T47D (cell line): ENCODE data around the gene IL17RA.
"Not testable (repeated sequence)": the region's sequence is repeated elsewhere in the genome, so short reads cannot be mapped to it uniquely, and the experiment has no call there.

Source experiments
- DNase-seq, 2 experiments: peaks; one replicate each; pipeline versions ENCODE4 v3.0.0 to v3.0.0-alpha.2; 2011 to 2012; ENCODE audit warnings: low read depth in 1 of 2, low spot score in 1 of 2
- JUND ChIP-seq: IDR thresholded peaks from 2 replicates; pipeline ENCODE4 v1.6.1; 2012; ENCODE audit warnings: low read depth
- in situ Hi-C: cut with HindIII; loops from 2 replicates; pipeline ENCODE4 v1.10.0; 2016; ENCODE audit warnings: low sequenced_read_pairs, low pct_unique_long_range_greater_than_20kb

IL17RA gene

DNA sequence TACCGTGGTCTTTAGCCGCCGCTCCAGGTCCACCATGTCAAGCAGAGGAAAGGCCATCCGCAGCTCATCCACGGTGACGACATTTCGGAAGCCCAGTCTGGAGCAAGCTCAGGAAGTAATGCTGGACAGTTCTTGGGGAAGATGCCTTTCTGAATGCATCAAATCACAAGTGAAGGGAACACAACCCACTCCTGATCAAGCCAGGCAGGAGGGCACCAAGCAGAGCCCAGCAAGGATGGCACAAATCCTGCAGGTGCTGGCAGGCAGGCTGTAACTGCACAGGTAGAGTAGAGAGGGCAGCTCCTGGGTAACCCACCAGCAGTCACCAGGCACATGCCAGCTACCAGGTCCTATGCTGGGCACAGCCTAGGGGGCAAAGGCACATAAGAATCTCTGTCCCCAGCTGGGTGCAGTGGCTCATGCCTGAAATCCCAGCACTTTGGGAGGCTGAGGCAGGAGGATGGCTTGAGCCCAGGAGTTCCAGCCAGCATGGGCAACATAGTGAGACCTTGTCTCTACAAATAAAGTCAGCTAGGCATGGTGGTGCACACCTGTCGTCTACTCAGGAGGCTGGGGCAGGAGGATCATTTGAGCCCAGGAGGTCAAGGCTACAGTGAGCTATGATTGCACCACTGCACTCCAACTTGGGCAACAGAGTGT, 60.4 kb downstream of the IL17RA start:
- in situ Hi-C loops: no loop called here
- DNase-seq: no peak
- no peak for TF ChIP-seq JUND

DNA sequence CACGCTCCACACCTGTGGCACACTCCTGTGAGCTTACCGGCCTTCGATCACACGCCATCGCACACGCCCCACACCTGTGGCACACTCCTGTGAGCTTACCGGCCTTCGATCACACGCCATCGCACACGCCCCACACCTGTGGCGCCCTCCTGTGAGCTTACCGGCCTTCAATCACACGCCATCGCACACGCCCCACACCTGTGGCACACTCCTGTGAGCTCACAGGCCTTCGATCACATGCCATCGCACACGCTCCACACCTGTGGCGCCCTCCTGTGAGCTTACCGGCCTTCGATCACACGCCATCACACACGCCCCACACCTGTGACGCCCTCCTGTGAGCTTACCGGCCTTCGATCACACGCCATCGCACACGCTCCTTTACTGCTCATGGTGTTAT, 62.7 kb downstream of the IL17RA start:
- in situ Hi-C loops, DNase-seq: not testable (repeated sequence)

DNA sequence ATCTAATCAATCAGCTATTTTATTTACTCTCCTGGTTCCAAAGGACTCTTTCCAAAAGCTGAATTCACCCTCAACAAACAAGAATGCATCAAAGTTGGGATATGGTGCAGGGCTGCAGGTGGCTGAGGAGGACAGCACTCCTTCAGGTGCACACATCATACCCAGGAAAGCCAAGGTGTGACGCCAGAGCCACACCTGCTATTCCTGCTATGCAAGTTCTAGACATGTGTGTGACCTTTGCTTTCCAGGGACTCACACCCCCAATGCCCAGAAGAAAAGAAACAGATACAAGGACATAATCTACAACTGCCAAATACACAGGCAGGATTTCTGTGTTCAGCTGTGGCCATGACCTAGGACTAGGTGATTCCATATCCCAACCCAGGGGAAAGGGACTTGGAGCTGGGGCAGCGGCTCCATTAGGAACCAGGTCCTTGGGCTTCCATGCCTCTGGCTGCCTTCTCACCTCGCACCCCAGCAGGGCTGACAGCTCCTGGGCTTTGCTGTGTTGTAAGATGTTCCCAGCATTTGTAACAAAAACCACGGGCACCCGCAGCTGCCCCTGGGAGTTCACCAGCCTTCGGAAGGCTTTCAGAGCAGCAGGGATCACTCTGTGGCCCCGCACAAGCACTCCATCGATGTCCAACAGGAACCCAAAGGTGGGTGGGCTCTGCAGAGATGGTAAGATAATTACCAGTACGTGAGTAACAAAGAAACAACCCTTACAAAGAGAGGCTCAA, 64.4 kb downstream of the IL17RA start:
- DNase-seq: peak in 1 of 2 experiments; percentile 66
- no peak for TF ChIP-seq JUND
- in situ Hi-C loops: no loop called here

DNA sequence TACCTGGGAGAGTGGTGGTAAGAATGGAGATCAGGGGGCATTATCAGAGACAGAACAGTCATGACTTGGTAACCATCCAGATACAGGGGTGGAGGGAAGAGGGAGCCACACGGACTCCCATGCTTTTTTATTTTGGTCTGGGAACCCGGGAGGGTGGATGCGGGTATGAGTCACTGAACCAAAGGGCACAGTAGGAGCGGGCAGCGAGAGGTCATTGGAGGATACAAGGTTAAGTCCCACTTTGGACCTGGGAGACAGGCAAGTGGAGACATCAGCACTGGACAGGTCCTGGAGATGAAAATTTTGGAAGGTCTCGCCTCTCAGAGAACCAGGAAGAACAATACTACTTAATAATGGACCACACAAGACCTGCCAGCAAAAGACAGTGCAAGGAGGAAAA, 67.5 kb downstream of the IL17RA start:
- in situ Hi-C loops: no loop called here
- TF ChIP-seq JUND: no peak

DNA sequence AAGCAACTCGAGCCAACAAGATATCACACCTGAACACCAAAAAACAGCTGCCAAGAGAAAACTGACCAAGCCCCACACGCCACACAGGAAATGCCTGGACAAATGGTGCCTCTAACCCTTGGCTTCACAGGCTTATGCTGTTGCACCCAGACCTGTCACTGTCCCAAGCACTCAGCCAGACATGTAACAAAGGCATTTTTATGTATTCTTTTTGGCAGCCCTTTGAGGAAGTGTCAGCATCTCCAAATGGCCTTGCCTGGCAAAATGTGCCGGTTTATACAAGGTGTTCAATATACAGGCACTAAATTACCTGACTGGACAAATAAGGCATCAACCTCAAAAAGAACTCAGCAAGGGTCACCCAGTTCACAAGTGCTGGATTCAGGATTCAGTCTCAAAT, 68.2 kb downstream of the IL17RA start:
- DNase-seq: peak in 1 of 2 experiments; percentile 45
- no peak for TF ChIP-seq JUND
- in situ Hi-C loops: no loop called here

More for the DNA sequence above, 67.5 kb downstream of the IL17RA start:
- no peak for DNase-seq

DNA sequence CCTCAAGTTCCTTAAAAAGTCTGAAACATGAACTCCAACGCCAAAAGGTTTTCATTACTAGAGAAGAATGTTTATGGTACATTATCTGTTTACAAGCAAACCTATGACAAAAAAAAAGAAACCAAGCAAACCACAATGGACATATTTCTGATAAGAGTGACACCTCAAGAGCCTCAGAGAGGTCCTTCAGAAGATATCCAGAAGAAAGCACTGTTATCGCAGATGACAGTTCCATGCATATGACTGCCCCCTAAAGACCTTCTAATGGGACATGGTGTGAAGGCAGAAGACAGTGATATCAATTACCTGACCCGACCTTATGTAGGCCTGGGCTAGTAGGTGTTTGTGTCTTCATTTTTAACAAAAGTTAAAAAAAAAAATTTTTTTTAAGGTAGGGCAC, 71.1 kb downstream of the IL17RA start:
- no peak for TF ChIP-seq JUND
- in situ Hi-C loops: no loop called here
- no peak for DNase-seq

DNA sequence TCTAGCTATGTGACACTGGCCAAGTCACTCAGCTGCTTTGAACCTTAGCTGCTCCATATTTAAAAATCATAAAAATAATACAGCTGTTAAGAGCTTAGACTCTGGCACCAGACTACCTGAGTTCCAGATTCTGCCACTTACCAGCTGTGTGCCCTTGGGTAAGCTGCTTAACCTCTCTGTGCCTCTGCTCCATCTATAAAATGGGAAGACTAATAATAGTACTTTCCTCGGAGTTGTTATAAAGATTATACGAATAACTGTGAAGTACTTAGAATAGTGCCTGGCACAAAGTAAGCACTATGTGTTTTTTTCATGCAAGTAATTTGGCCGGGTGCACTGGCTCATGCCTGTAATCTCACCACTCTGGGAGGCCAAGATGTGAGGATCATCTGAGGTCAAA, 72.9 kb downstream of the IL17RA start:
- TF ChIP-seq JUND: no peak
- in situ Hi-C loops: no loop called here
- no peak for DNase-seq

DNA sequence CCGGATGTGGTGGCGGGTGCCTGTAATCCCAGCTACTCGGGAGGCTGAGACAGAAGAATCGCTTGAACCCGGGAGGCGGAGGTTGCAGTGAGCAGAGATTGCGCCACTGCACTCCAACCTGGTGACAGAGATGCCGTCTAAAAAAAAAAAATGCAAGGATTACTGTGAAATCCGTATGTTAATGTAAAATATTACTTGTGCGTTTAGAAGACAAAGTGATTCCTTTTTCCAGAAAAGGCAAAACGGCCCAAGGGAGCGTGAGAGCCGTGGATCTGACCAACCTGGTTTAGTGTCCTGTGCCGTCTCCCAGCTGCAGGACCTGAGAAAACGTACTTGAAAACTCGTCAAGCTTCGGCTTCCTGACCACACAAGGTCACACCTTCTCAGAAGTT, 73.4 kb downstream of the IL17RA start:
- no peak for DNase-seq
- in situ Hi-C loops: no loop called here
- TF ChIP-seq JUND: no peak

DNA sequence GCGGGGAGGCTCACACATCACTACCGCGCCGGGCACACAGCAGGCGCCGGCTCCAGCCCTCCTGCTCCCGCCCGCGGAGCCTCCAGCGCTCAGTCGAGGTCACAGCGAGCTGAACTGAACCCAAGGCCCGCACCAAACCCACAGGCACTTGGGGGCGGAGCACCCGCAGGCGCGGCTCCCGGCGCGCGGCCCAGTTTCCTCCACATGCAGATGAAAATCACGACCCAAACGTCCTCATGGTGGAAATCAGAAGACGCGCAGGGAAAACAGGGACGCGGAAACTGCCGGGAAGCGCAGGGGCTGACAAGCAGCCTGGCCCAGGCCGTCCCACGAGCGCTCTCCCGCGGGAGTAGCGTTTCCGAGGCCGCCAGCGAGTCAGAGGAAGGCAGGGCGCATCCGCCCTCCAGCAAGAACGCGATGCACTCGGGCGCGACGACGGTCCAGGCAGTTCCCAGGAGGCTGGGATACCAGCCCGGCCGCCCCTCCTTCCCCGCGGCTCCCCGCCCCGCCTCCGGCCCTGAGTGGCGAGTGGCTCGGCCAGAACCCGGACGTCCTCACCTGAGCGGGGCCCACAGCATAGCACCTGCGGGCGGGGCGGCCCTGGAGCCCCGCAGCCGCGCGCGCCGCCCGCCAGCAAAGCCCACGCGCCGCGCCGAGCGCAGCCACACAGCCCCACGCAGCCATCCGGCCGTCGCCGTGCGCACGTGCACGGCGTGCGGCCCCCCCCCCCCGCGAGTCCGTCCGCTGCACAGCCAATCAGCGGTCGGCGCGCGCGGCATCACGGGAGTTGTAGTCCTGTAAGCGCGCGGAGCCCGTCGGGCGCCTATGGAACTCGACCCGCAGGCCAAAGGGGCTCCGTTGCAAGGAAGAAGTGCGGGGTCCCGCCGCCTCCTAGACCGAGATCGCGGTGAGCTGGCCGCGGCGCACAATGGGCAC, 74.0 kb downstream of the IL17RA start, which contains the start of gene HDHD5:
Gene HDHD5, minus strand, starts transcription at position 710 of the 936 bp plus-strand sequence. Its CDS starts 26 bp downstream, at position 684.
- TF ChIP-seq JUND: no peak
- in situ Hi-C loops: no loop called here
- DNase-seq: peak; percentile 90 to 92

DNA sequence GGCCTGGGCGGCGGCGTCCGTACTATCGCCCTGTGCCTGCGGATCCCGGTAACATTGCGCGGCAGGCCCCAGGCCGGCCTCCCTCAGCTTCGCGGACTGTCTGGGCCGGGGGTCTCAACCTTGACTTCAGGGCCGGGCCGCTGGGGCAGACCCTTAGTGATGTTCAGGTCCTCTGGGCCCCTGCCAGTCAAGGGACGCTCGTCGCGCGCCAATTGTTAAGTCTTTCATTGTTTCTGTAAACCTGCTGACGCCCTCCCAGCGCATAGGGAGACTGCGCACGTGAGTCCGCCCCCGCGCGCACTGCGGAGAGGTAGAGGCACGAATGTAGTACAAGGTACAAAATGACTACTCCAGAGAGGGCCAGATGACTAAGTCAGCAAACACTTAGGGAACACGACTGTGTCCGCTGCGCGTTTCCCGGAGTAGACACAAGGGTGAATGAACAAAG, 74.7 kb downstream of the IL17RA start:
- in situ Hi-C loops: no loop called here
- DNase-seq: peak; percentile 44 to 61
- TF ChIP-seq JUND: no peak

DNA sequence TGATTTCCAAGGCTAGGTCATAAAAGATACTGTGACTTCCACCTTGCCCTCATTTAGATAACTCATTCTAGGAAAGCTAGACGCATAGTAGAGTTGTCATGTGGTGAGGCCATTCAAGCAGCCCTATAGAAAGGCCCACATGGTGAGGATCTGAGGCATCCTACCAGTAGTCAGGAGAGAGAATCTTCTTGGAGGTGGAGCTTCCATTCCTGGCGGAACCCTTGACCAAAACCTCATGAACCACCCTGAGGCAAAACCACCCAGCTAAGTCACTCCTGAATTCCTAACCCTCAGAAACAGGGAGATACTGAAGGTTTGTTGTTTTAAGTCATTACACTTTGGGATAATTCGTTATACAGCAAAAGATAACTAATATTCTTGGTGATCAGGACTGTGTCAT, 77.2 kb downstream of the IL17RA start:
- TF ChIP-seq JUND: no peak

DNA sequence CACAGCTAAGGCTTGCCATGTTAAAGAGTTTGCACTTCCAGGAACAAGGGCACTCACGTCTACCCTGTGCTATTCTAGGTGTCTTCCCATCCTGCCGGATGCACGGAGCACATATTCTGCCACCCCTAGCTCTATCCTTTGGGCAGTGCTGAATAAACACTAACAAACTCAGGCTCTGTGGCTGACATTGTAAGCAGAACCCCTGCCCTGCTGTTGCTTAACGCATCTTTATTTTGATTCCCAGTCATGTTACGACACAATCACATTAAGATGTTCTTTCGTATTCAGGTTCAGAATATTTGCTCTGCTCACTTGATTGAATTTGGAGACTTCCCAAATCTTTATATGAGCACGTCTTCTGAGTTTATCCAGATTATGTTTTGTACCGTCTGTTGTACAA, 77.9 kb downstream of the IL17RA start:
- TF ChIP-seq JUND: no peak
- in situ Hi-C loops: no loop called here
- no peak for DNase-seq

More for the DNA sequence above, 77.2 kb downstream of the IL17RA start:
- no peak for DNase-seq
- in situ Hi-C loops: no loop called here
